ENCODE data around the gene CIPC. TPM values are rescaled to one million over a fixed set of nuclear protein-coding genes. Genes with fewer than 3 reads are reported as not detected.

Gene CIPC
- total RNA-seq, 1 experiment from 2014 or later = 66.3 TPM

DNA sequence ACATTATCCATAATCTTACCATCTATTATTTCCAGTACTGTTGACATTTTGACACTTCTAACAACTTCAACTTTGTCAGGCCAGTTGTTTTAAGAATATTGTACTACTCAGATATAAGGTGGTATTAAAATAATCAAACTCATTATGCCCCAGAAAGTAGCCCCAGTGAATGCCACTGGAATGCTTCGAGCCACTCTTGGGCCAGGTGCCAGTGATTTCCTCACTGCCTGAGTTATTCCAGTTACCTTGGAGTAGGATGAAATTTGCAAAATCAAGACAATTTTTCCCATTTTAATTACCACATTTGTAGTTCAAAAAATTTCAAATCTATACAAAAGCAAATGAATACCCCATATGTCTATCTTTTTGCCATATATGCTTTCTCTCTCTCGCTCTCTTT is 9.2 kb downstream of the CIPC start:
- no peak overlapping the region for H2AFZ ChIP-seq
- H3K4me1 ChIP-seq (replicated peaks; ENCODE audit: insufficient read depth) = peaks cover 5% of the 10 kb centered on the region; the same call in 1 of the 2 replicates
- peaks cover 13% of the 10 kb centered on the region for H3K79me2 ChIP-seq (ENCODE audit: low read depth)
- H3K27ac ChIP-seq = no peak overlapping the region
- no peaks in the 10 kb centered on the region; the same call in 1 of the 2 replicates for H4K20me1 ChIP-seq (ENCODE audit: insufficient read depth)
- no peaks in the 10 kb centered on the region for H3K9me2 ChIP-seq (ENCODE audit: insufficient read depth)
- H3K4me3 ChIP-seq = no peak overlapping the region
- H3F3A ChIP-seq (ENCODE audit: insufficient read depth, low read depth) = peaks cover 11% of the 10 kb centered on the region; the same call in 1 of the 2 replicates
- H3K36me3 ChIP-seq (ENCODE audit: low read depth) = peaks cover 34% of the 10 kb centered on the region
- ChIA-PET CTCF (interaction anchor here (0.6 to 0.8 kb wide), 2 partner anchors 8 to 13 kb away, joined by 3 to 4 read pairs; no protein-coding TSS in a partner anchor), POLR2A (ENCODE audit: unreplicated experiment) (interaction anchor here (0.6 kb wide), 1 partner anchor 11 kb away, joined by 11 read pairs; no protein-coding TSS in a partner anchor)
- H3K9me3 ChIP-seq (ENCODE audit: insufficient read depth, low read depth) = no peaks in the 10 kb centered on the region
- TF ChIP-seq, protein P1, sequence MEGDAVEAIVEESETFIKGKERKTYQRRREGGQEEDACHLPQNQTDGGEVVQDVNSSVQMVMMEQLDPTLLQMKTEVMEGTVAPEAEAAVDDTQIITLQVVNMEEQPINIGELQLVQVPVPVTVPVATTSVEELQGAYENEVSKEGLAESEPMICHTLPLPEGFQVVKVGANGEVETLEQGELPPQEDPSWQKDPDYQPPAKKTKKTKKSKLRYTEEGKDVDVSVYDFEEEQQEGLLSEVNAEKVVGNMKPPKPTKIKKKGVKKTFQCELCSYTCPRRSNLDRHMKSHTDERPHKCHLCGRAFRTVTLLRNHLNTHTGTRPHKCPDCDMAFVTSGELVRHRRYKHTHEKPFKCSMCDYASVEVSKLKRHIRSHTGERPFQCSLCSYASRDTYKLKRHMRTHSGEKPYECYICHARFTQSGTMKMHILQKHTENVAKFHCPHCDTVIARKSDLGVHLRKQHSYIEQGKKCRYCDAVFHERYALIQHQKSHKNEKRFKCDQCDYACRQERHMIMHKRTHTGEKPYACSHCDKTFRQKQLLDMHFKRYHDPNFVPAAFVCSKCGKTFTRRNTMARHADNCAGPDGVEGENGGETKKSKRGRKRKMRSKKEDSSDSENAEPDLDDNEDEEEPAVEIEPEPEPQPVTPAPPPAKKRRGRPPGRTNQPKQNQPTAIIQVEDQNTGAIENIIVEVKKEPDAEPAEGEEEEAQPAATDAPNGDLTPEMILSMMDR (conservative IDR thresholded peaks at IDR 0.05) = no peak
- TF ChIP-seq EZH2 (IDR thresholded peaks at IDR 0.05; ENCODE audit: low read depth) = no peak
- DNase-seq = no peak
- H3K4me2 ChIP-seq = no peak overlapping the region
- intact Hi-C loops (cut with micrococcal nuclease; ENCODE audit: unreplicated experiment) = no loop called here
- BruUV-seq (replicated peaks) = no TSS peak
- H3K27me3 ChIP-seq (ENCODE audit: insufficient read depth, low read depth) = no peaks in the 10 kb centered on the region

DNA sequence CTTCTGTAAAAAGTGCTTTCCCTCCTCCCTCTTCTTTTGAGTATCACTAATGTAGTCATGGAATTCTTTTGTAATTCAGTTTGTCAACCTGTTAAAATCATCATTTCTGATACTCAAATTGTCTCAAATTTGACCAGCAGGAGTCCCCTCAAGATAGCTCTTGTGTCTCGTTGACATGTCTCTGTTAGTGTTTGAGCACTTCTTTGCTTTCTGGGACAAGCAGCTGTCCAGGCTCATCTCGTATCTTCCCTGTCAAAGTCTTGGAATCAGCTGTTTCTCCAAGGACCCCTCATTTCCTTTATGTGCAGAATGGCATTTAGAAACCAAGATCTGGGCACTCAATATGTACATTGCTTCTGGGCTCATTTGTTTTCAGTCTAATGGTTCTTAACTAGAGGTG is 10.7 kb downstream of the CIPC start:
- peaks cover 43% of the 10 kb centered on the region for H3K36me3 ChIP-seq (ENCODE audit: low read depth)
- H3K4me3 ChIP-seq = no peak overlapping the region
- ChIA-PET POLR2A (ENCODE audit: unreplicated experiment) (no interaction called here), CTCF (interaction anchor here (0.7 kb wide), 1 partner anchor 98 kb away, joined by 4 read pairs; no protein-coding TSS in a partner anchor)
- peaks cover 5% of the 10 kb centered on the region; the same call in 1 of the 2 replicates for H3K4me1 ChIP-seq (replicated peaks; ENCODE audit: insufficient read depth)
- no peaks in the 10 kb centered on the region for H3K9me3 ChIP-seq (ENCODE audit: insufficient read depth, low read depth)
- intact Hi-C loops (cut with micrococcal nuclease; ENCODE audit: unreplicated experiment) = no loop called here
- H3K27ac ChIP-seq = no peak overlapping the region
- no peaks in the 10 kb centered on the region; the same call in 1 of the 2 replicates for H4K20me1 ChIP-seq (ENCODE audit: insufficient read depth)
- H3K9me2 ChIP-seq (ENCODE audit: insufficient read depth) = no peaks in the 10 kb centered on the region
- TF ChIP-seq EZH2 (IDR thresholded peaks at IDR 0.05; ENCODE audit: low read depth) = no peak
- no peak for DNase-seq
- H2AFZ ChIP-seq = no peak overlapping the region
- H3K4me2 ChIP-seq = no peak overlapping the region
- BruUV-seq (replicated peaks) = no TSS peak
- H3K79me2 ChIP-seq (ENCODE audit: low read depth) = no peaks in the 10 kb centered on the region
- peaks cover 11% of the 10 kb centered on the region; the same call in 1 of the 2 replicates for H3F3A ChIP-seq (ENCODE audit: insufficient read depth, low read depth)
- H3K27me3 ChIP-seq (ENCODE audit: insufficient read depth, low read depth) = no peaks in the 10 kb centered on the region

DNA sequence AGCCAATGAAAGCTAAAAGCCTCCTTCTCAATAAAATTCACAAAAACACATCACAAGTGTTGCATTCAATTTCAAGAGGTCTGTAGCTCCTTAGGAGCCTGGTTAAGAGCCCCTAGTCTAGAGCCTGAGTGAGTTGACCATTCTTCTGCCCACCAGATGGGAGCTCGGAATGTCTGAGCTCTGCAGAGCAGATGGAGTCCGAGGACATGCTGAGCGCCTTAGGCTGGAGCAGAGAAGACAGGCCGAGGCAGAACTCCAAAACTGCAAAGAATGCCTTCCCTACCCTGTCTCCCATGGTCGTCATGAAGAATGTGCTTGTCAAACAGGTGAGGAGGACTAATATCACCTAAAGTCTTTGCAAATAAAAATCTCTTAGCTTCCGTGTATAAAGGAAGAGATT is 11.6 kb downstream of the CIPC start:
- intact Hi-C loops (cut with micrococcal nuclease; ENCODE audit: unreplicated experiment) = no loop called here
- Histone ChIP-seq H3K4me2 (no peak overlapping the region), H3K27ac (no peak overlapping the region), H3F3A (ENCODE audit: insufficient read depth, low read depth) (peaks cover 11% of the 10 kb centered on the region; the same call in 1 of the 2 replicates), H3K9me2 (ENCODE audit: insufficient read depth) (no peaks in the 10 kb centered on the region), H3K27me3 (ENCODE audit: insufficient read depth, low read depth) (no peaks in the 10 kb centered on the region), H3K4me1 (replicated peaks; ENCODE audit: insufficient read depth) (peaks cover 5% of the 10 kb centered on the region; the same call in 1 of the 2 replicates), H3K9me3 (ENCODE audit: insufficient read depth, low read depth) (no peaks in the 10 kb centered on the region), H3K79me2 (ENCODE audit: low read depth) (no peaks in the 10 kb centered on the region), H3K36me3 (ENCODE audit: low read depth) (peaks cover 44% of the 10 kb centered on the region), H4K20me1 (ENCODE audit: insufficient read depth) (no peaks in the 10 kb centered on the region; the same call in 1 of the 2 replicates), H3K4me3 (no peak overlapping the region), H2AFZ (no peak overlapping the region)
- DNase-seq = no peak
- TF ChIP-seq, protein P1 (conservative IDR thresholded peaks at IDR 0.05) = no peak
- TF ChIP-seq EZH2 (IDR thresholded peaks at IDR 0.05; ENCODE audit: low read depth) = no peak
- POLR2A ChIA-PET (ENCODE audit: unreplicated experiment) = interaction anchor here (0.6 to 0.7 kb wide), 4 partner anchors 75 to 262 kb away, joined by 4 to 17 read pairs (median 10); no protein-coding TSS in a partner anchor
- CTCF ChIA-PET = no interaction called here
- BruUV-seq (replicated peaks) = no TSS peak
